WI38 (cell line): ENCODE measurements around the gene LRRC61.

Source experiments
- H3K4me3 ChIP-seq: 2 replicates; pipeline ENCODE4 v1.5.1; 2011; ENCODE audit warnings: low read depth, mild to moderate bottlenecking, control low read depth, low read length
- CTCF ChIP-seq: IDR thresholded peaks from 2 replicates; pipeline ENCODE4 v1.5.1; 2012; ENCODE audit warnings: low read depth, mild to moderate bottlenecking, control low read depth, low read length

LRRC61 gene

GRCh38 chr7:150360363-150361058, 37.4 kb downstream of the LRRC61 start:
- TF ChIP-seq CTCF = no peak

GRCh38 chr7:150361402-150361801, 38.2 kb downstream of the LRRC61 start:
- TF ChIP-seq CTCF = no peak
- H3K4me3 ChIP-seq = no peak overlapping the region

More at GRCh38 chr7:150360363-150361058, 37.4 kb downstream of the LRRC61 start:
- H3K4me3 ChIP-seq = no peak overlapping the region

GRCh38 chr7:150361807-150362621, 38.9 kb downstream of the LRRC61 start:
- TF ChIP-seq CTCF = no peak
- H3K4me3 ChIP-seq = no peak overlapping the region

- no peak for TF ChIP-seq CTCF
- H3K4me3 ChIP-seq = no peak overlapping the region
Observed at GRCh38 chr7:150363370-150363769, 40.2 kb downstream of the LRRC61 start.

GRCh38 chr7:150363872-150364271, 40.7 kb downstream of the LRRC61 start:
- H3K4me3 ChIP-seq = no peak overlapping the region
- no peak for TF ChIP-seq CTCF

GRCh38 chr7:150365194-150365593, 42.0 kb downstream of the LRRC61 start:
- TF ChIP-seq CTCF = no peak
- H3K4me3 ChIP-seq = no peak overlapping the region
